Endothelial cell of hepatic sinusoid (primary cell): ENCODE results near the gene FAM174C.
"Not testable (repeated sequence)": the region's sequence is repeated elsewhere in the genome, so short reads cannot be mapped to it uniquely, and the experiment has no call there.

ENCODE experiments used
- in situ Hi-C: cut with HindIII; loops from 2 replicates; pipeline ENCODE4 v1.10.0; 2017; ENCODE audit warnings: low sequenced_read_pairs

The FAM174C gene

DNA sequence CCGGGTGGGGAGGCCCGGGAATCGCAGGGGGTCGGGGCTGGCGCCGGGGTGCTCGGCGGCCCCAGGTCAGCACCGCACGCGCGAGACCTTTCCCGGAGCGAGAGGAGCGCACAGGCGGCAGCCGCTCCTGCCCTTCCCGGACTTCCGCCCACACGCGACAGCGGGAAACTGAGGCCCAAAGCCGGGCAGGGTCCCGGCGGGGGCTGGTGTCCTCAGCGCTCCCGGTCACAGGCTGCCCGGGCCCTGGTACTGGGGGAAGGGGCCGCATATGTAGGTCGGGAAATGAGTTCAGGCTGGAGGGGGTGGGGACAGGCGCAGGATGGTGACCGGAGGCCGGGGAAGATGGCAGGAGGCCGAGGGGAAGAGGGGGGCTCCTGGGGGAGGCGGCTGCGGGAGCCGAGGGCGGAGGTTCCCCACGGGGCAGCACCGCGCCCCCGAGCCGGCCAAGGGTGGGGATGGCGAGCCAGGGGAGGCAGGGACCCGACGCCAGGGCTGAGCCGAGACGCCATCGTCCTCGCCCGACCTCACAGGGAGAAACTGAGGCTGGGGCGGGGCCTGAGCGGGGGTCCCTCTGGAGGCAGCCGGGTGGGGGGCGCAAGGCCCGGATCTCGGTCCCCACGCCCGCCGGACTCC, 38.2 kb upstream of the FAM174C start:
- in situ Hi-C loops: no loop called here

DNA sequence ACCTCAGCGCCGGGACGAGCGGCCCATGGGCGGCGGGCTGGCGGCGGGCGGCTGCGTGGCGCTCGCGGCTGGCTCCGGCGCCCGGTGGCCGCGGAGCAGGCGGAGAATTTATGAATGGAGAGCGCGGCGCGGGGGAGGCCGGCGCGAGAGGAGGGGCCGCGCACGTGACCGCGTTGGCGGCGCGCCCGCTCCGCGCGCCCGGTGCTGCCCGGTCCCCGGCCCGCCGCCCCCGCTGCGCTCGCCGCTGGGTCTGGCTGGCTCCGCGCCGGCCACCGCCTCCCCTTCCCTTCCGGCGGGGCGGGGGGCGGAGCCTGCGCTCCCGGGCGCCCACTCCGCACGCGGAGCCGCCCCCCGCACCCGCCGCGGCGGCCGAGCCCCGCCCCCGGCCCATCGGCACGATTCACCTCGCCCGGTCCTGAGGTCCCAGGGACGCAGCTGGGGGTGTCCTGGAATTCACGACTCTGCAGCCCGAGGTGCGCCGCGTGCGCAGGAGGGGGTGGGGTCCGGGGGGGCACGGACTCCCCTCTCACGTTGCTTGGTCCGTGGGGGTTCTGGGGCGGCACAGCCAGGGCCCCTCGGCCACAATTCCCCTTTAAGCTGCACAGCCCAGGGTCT, 37.5 kb upstream of the FAM174C start, which contains the start of gene CBARP:
TSS of gene CBARP (minus strand) at position 252 of the 615 bp plus-strand sequence. CDS start 1,905 bp downstream, outside the sequence.
- in situ Hi-C loops: no loop called here

DNA sequence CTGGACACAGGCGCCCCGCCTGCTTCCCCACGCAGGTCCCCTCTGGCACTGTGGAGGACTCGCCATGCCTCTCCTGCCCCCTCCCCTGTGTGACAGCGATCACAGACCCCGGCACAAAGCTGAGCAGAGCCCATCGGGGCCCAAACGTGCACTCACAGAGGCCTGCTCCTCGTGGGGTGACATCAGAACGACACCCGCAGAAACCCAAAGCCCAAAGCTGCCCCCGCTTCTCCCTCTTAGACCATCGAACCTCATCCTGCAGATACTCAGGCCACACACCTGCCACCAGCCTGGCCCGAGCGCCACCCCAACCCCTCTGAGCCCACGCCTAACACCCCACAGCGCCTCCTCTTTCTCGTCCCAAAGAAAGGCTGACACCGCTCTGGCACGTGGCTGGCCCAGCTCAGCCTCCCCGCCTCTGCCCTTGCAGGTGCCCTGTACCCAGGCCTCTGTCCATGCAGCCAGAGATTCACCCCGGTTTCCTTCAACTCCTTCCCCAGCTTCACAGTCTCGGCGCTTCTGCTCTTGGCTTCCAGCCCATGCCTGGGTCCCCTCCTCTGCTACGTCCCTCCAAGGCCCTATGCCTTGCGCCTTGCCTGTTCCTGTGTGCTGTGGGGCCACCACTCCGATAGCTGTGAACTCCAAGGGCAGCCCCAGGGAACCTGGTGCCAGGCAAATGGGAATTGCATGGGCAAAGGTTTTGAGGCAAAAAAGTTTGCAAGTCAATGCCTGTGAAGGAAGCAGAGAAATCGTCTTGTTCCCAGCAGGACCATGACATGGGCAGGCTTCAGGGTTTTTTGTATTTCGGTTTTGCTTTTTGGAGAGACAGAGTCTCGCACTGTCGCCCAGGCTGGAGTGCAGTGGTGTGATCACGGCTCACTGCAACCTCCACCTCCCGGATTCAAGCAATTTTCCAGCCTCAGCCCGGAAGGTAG, 36.7 kb upstream of the FAM174C start:
- in situ Hi-C loops: no loop called here

DNA sequence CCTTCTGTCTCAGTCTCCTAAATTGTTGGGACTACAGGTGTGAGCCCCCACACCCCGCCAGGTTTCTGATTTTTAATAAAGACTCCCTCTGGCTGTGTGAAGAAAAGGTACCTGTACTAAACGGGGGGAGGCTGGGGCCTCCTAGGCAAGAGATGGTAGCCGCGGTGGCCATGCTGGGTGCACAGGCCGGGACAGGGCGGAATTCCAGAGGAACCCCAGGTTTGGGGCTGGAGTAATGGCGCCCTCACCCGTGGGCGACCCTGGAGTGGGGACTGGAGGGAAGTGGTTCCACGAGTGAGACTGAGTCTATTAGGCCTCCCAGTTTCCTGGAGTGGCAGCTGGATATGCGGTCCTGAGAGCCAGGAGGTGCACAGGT, 35.9 kb upstream of the FAM174C start:
- in situ Hi-C loops: no loop called here

DNA sequence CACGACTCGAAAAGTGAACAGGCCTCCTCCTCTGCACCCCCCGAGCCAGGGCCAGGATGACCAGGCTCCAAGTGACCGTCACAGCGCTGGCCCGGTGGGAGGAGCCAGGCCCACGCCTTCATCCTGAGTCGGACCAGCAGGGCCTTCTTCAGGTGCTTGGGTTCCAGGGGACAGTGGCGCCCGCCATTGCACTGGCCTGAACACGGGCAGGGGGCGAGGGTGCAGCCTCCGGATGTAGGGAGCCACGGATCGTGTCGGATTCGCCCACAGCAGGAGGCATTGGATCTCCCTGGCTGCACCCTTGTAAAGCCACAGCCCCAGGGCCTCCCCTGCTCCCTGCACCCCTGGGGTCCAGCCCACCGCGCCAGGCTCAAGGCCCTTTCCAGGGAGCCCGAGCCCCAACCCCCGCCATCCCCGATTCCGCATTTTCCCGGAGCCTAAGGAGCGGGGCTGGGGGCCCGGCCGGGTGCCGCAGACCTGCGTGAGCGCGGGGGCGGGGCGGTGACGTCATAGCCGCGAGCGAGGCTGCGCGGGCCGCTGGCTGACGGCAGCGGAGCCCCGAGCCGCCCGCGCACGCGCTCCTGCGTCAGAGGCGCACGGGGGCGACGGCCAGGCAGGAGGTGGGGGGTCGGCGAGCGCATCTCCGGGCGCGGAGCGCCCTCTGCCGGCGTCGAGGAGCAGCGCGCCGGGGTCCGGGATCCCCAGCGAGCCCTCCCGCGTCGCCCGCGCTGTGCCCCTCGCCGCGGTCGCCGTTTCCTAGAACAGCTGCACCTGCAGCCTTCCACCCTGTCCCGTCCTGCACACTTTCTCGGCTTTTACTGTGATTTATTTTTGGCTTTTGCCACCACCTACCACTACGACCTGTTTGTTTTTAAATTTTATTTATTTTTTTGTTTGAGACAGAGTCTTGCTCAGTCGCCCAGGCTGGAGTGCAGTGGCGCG, 35.3 kb upstream of the FAM174C start:
- in situ Hi-C loops: no loop called here

DNA sequence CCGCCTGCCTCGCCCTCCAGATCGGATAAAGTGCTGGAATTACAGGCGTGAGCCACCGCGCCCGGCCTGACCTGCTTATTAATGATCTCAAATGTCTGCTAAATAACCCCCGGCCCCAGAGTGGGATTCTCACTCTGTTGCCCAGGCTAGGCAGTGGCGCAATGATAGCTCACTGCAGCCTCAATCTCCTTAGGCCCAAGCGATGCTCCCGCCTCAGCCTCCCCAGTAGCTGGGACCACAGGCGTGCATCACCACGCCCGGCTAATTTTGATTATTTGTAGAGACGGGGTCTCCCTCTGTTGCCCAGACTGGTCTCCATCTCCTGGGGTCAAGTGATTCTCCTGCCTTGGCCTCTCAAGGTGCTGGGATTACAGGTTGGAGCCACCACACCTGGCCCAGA, 34.4 kb upstream of the FAM174C start:
- in situ Hi-C loops: no loop called here

DNA sequence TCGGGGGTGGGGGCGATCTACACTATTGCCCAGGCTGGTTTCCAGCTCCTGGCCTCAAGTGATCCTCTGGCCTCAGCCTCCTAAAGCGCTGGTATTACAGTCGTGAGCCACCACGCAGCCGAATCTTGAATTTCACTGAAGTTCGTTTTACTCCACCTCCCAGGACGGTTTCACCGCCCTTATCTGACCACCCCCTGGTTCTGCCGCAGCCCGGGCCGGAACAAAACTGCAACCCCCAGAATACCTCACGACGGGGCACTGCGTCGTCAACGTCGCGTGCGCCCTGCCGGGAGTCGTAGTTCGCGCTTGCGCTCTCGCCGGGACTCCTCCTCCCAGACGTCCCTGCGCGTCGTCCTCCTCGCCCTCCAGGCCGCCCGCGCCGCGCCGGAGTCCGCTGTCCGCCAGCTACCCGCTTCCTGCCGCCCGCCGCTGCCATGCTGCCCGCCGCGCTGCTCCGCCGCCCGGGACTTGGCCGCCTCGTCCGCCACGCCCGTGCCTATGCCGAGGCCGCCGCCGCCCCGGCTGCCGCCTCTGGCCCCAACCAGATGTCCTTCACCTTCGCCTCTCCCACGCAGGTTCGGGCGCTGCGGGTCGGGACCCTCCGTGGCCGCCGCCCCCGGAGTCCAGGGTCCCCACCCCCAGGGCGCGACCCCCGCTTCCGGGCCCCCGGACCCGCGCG, 33.8 kb upstream of the FAM174C start, which contains the start of gene ATP5F1D:
TSS of gene ATP5F1D (plus strand) at position 335 of the 679 bp plus-strand sequence. CDS start at position 435, 100 bp downstream.
- in situ Hi-C loops: no loop called here

DNA sequence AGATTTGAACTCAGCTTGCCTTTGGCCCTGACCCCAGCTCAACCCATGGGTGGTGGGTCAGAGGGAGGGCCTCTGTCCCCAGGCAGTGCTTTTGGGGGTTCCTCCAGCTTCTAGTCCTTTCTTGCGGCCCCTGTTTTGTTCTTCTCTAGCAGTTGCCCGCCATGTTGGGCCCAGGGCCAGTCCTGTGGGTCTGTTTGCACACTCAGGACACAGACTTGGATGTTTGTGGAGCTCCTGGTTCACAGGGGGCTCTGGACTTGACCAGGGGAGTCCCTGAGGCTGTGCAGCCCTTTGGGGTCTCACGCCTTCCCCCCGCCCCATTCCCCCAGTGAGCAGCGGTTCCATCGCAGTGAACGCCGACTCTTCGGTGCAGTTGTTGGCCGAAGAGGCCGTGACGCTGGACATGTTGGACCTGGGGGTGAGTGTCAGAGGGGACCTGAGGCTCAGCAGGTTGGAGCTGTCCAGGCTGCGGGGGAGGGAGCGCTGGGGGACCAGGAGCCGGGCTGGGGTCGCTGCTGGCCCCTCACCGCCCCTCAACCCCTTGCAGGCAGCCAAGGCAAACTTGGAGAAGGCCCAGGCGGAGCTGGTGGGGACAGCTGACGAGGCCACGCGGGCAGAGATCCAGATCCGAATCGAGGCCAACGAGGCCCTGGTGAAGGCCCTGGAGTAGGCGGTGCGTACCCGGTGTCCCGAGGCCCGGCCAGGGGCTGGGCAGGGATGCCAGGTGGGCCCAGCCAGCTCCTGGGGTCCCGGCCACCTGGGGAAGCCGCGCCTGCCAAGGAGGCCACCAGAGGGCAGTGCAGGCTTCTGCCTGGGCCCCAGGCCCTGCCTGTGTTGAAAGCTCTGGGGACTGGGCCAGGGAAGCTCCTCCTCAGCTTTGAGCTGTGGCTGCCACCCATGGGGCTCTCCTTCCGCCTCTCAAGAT, 31.3 kb upstream of the FAM174C start:
- in situ Hi-C loops: no loop called here

DNA sequence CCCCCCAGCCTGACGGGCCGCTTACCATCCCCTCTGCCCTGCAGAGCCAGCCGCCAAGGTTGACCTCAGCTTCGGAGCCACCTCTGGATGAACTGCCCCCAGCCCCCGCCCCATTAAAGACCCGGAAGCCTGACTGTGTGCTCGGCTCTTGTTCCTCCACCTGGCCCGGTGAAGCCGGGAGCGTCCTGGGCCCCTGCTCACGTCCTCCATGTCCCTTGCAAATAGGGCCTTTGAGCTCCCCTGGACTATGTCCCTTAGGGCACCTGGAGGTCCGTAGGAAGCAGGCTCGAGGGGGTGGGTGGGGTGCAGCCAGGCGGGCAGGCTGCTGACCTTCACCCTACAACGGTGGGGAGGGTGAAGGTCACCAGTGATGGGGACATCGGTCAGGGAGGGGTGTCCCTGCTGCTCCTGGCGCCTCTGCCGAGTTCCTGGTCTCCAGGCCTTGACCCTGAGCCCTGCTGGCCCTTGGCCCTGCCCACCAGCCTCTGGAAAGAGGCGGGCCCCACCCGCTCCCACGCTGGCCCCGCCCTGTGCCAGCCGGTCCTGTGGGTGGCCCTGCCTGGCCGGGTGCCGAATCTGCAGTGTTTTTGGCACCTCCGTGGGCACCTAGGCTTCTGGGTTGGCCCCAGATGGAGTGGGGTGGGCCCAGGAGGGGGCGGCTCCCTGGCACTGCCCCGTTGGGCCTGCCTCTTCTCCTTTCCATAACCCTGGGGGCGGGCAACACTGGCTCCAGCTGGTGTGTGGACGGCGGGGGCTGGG, 30.5 kb upstream of the FAM174C start:
- in situ Hi-C loops: no loop called here

DNA sequence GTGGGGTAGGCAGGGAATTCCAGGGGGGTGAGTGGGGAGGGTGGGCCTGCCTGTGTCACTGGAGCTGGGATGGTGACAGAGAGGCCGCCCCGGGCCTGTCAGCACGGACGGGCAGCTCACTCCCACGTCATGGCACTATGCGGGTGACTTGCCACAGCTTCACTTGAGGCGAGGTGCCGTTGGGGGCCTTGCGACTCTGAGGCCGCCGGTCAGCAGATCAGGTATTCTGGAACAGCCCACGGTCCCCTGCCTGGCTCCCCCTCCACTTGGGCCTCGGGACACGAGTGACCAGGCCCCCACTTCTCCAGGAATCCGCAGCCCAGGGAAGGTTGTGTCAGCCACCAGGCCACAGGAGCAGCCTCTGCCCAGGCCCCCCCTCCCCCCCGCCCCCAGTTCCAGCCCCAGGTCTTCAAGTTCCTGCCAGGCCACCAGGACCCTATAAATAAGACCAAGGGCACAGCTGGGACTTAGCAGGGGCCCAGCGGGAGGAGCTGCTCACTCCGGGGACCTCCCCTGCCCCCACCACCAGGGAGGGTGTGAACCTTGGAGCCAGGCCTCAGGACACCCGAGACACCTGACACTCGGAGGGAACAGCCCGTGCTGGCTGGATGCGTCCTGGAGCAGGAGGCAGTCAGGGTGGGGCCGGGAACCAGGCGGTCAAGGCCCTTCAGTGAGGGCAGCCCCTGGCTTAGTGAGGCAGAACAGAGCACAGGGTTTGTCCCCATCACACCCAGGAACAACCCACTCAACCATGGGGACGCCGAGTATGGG, 29.7 kb upstream of the FAM174C start:
- in situ Hi-C loops: no loop called here

DNA sequence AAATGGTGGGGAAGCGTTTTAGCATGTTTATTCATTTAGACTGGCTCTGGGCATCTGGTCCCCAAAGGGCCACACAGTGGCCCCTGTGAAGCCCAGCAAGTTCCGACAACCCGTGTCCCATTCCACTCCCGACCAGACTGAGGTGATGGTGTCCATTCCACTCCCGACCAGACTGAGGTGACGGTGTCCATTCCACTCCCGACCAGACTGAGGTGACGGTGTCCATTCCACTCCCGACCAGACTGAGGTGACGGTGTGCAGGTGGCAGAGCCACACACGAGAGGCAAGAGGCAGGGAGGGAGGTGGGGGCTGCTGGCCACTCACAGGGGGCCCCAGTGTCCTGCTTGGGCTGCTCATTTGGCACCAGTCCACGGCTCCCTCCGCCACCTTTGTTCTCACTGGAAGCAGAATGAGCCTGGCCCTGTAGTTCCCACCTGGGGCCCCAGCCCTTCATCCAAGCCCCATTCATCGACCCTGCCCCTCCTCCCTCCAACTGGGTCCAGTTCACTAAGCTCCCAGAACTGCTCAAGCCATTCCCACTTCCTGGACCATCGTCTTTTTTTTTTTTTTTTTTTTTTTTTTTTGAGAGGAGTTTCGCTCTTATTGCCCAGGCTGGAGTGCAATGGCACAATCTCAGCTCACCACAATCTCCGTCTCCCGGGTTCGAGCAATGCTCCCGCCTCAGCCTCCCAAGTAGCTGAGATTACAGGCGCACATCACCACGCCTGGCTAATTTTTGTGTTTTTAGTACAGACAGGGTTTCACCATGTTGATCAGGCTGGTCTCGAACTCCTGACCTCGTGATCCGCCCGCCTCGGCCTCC, 28.9 kb upstream of the FAM174C start:
- in situ Hi-C loops: not testable (repeated sequence)

DNA sequence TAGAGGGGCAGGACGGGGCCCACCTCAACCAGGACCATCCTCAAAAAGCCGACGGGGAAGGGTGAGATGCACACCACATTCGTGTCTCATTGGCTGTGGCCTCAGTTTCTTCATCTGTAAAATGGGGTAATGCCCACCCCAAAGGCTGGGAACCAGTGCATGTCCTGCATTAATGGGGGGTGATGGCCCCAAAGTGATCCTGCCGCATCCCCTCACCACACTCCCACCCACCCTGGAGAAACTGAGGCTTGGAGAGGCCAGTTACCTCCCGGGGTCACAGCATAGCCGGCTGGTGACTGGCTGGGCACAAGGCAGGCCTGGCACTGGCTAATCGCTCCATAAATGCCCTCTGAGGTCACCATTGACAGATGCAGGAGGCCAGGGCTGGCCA, 27.6 kb upstream of the FAM174C start:
- in situ Hi-C loops: no loop called here

DNA sequence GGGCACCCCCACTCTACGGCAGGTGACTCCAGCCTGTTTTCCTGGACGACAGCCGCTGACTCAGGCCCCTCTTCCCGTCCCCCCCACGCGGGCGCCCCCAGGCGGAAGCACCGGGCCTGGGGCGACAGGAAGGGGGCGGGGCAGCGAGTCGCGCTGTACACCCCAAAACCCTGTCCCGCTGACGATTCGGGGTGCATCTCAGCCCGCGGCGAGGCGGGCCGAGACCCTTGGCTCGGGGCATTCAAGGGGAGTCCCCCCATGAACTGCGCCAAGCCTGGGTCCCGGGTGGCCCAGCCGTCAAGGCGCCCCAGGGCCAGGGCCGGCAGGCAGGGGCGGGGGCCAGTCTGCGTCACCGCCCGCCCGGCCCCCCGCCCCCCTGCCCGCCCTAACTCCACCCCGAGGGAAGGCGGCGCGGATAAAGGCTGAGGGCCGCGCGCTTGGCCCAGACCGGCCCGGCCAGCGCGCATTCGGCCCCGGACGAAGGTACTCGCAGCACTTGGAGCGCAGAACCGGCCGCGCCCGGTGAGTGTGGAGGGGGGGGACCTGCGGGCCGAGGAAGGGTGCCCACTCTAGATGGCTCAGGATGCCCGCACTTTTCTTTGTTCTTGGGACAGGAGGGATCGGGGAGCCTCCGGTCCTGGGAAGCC, 27.1 kb upstream of the FAM174C start, which contains the start of gene MIDN:
TSS of gene MIDN (plus strand) at position 445 of the 647 bp plus-strand sequence. CDS start 1,714 bp downstream, outside the sequence.
- in situ Hi-C loops: no loop called here

DNA sequence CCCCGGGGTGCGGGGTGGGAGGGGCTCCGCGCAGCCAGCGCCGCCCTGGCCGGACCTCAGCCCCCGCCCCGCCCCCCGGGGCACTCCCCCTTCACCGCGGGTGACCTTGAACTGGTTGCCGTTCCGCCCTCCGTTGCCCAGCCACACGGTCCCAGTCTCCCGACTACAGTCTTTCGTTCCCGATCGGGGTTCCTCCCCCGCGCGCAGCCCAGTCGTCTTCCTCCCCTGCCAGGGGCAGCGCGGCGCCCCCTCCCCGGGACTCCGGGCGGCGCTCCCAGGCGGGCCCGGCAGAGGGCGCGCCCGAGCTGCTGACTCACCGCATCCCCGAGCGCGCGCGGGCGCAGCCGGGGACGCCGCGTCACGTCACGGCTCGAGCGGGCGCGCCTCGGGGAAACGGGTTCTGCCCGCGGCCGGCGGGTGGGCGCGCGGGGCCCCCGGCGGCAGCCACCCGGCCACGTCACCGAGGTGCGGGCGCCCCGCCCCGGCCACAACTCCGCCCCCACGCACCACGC, 26.5 kb upstream of the FAM174C start:
- in situ Hi-C loops: no loop called here

DNA sequence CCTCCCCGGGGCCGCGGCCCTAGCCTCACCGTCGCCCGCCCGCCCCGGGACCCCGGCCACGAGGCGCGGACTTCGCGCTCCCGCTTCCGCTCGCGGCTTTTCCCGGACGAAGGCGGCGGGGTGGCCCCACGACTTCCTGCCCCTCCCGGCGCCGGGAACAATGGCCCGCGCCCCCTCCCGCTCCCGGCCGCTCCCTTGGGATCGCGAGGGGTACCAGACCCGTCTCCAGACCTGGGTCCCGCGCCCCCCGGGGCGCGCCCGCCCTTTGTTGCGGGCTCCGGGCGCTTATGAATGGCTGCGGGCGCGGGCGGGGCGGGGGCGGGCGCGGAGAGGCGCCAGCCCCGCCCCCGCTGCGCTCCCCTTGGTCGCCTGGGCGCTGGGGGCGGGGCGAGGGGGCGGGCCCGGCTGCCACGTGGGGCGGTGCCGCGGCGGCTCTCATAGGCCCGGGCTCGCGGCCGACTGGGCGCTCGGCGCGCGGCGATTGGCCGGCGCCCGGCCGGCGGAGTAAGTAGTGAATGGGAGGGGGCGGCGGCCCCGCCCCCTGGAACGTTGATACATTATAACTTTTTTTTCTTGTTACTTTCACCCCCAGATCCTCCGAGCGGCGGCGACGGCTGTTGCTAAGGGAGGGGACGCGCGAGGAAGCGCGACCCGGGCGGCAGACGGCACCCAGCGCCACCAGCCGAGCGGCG, 25.9 kb upstream of the FAM174C start:
- in situ Hi-C loops: no loop called here
